ENCODE results near the gene TRNAU1AP. TPM values are rescaled to one million over a fixed set of nuclear protein-coding genes. Genes with fewer than 3 reads are reported as not detected.

TRNAU1AP gene
- total RNA-seq, 1 donor from 2014 or later, result 42.0 TPM

- intact Hi-C loops (cut with micrococcal nuclease), result no loop called here
- Mint-ChIP-seq H3K4me3 (no peak overlapping the region), H3K4me1 (no peaks in the 10 kb centered on the region), H3K27me3 (no peaks in the 10 kb centered on the region), H3K27ac (no peak overlapping the region), H3K9me3 (no peaks in the 10 kb centered on the region), H3K36me3 (ENCODE audit: low read depth) (no peaks in the 10 kb centered on the region)
- POLR2A ChIA-PET, result interaction anchor here (0.6 to 1.1 kb wide), 5 partner anchors 12 to 103 kb away, joined by 3 to 5 read pairs (median 4); partner anchors contain the start of gene RNU11
- no peak for DNase-seq
- ATAC-seq (ENCODE audit: low read depth), result no peak
- TF ChIP-seq CTCF (IDR thresholded peaks at IDR 0.05), result no peak
- CTCF ChIA-PET, result no interaction called here
These were observed 7.6 kb upstream of the TRNAU1AP start for GRCh38 chr1:28545246-28545628.

GRCh38 chr1:28548318-28548717 lies 4.6 kb upstream of the TRNAU1AP start:
- intact Hi-C loops (cut with micrococcal nuclease), result no loop called here
- no peak for TF ChIP-seq CTCF (IDR thresholded peaks at IDR 0.05)
- no peak overlapping the region for H3K27ac Mint-ChIP-seq
- H3K36me3 Mint-ChIP-seq (ENCODE audit: low read depth), result peaks cover 4% of the 10 kb centered on the region
- DNase-seq (no peak), ATAC-seq (ENCODE audit: low read depth) (no peak)
- peaks cover 15% of the 10 kb centered on the region for H3K4me1 Mint-ChIP-seq
- H3K9me3 Mint-ChIP-seq, result no peaks in the 10 kb centered on the region
- no peaks in the 10 kb centered on the region for H3K27me3 Mint-ChIP-seq
- CTCF ChIA-PET, result interaction anchor here (0.9 kb wide), 1 partner anchor 189 kb away, joined by 3 read pairs; no protein-coding TSS in a partner anchor
- POLR2A ChIA-PET, result interaction anchor here (1.0 kb wide), 1 partner anchor 33 kb away, joined by 3 read pairs; no protein-coding TSS in a partner anchor
- H3K4me3 Mint-ChIP-seq, result no peak overlapping the region

GRCh38 chr1:28551381-28551780 lies 1.5 kb upstream of the TRNAU1AP start:
- DNase-seq, result no peak
- Mint-ChIP-seq H3K4me1 (peaks cover 26% of the 10 kb centered on the region), H3K9me3 (no peaks in the 10 kb centered on the region), H3K4me3 (no peak overlapping the region), H3K36me3 (ENCODE audit: low read depth) (peaks cover 15% of the 10 kb centered on the region), H3K27me3 (no peaks in the 10 kb centered on the region), H3K27ac (no peak overlapping the region)
- TF ChIP-seq CTCF (IDR thresholded peaks at IDR 0.05), result no peak
- ChIA-PET CTCF (no interaction called here), POLR2A (interaction anchor here (0.5 to 8.9 kb wide), 5 partner anchors 28 to 117 kb away, joined by 3 to 221 read pairs (median 21); partner anchors contain the start of genes GMEB1, RCC1, RNU11 and TAF12)
- intact Hi-C loops (cut with micrococcal nuclease), result no loop called here
- ATAC-seq (ENCODE audit: low read depth), result no peak

GRCh38 chr1:28560886-28561285 lies 8.0 kb downstream of the TRNAU1AP start:
- no peak for TF ChIP-seq CTCF (IDR thresholded peaks at IDR 0.05)
- intact Hi-C loops (cut with micrococcal nuclease), result no loop called here
- ChIA-PET POLR2A (interaction anchor here (1.7 kb wide), 1 partner anchor 21 kb away, joined by 4 read pairs; no protein-coding TSS in a partner anchor), CTCF (no interaction called here)
- Mint-ChIP-seq H3K36me3 (ENCODE audit: low read depth) (peaks cover 69% of the 10 kb centered on the region), H3K4me1 (no peaks in the 10 kb centered on the region), H3K27ac (no peak overlapping the region), H3K27me3 (no peaks in the 10 kb centered on the region), H3K9me3 (no peaks in the 10 kb centered on the region), H3K4me3 (no peak overlapping the region)
- ATAC-seq (ENCODE audit: low read depth), result no peak
- no peak for DNase-seq

- DNase-seq (no peak), ATAC-seq (ENCODE audit: low read depth) (no peak)
- TF ChIP-seq CTCF (IDR thresholded peaks at IDR 0.05), result no peak
- ChIA-PET POLR2A (interaction anchor here (1.3 kb wide), 1 partner anchor 11 kb away, joined by 4 read pairs; the partner anchor contains the start of gene TRNAU1AP), CTCF (no interaction called here)
- H3K4me1 Mint-ChIP-seq, result no peaks in the 10 kb centered on the region
- H3K4me3 Mint-ChIP-seq, result no peak overlapping the region
- H3K9me3 Mint-ChIP-seq, result no peaks in the 10 kb centered on the region
- no peaks in the 10 kb centered on the region for H3K27me3 Mint-ChIP-seq
- H3K27ac Mint-ChIP-seq, result no peak overlapping the region
- peaks cover 76% of the 10 kb centered on the region for H3K36me3 Mint-ChIP-seq (ENCODE audit: low read depth)
- intact Hi-C loops (cut with micrococcal nuclease), result no loop called here
These were observed 11.4 kb downstream of the TRNAU1AP start for GRCh38 chr1:28564310-28564709.
